ENCODE measurements around the gene WFDC9. TPM values are rescaled to one million over a fixed set of nuclear protein-coding genes. Genes with fewer than 3 reads are reported as not detected.

WFDC9 gene
- not detected in 5 replicates for total RNA-seq (2022; extraction: Qiagen RNA extraction; ENCODE audit: low read depth)

DNA sequence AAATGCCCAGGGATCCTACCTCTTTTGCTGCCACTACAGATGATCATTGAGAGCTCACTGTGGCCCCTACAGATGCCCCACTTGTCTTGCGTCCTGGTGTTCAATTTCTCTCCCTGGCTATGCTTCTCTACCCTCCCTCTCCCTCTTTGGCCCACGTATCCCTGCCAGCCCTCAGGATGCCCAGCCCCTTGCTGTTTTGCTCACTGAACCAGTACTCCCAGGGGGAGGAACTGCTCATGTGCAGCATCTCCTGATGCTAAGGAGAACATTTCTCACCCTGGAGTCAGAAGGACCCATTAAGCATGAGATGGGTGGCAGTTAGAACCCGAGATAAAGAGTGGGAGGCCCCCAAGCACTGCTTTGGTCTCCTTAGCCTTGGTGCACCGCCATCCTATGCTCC is at the start of gene WFDC9:
WFDC9 (minus strand) TSS at position 101 of the 400 bp plus-strand sequence. CDS start 21,103 bp downstream, outside the sequence.

DNA sequence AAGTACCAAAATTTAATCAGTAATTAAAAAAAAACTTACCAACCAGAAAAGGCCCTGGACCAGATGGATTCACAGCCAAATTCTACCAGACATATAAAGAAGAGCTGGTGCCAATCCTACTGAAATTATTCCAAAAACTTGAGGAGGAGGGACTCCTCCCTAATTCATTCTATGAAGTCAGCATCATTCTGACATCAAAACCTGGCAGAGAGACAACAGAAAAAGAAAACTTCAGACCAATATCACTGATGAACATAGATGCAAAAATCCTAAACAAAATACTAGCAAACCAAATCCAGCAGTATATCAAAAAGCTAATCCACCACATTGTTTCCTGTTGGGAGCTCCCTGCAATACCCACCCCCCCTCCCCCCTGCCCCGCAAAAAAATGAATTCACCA is 39.1 kb upstream of the WFDC9 start, which contains the start of gene WFDC11:
WFDC11 (minus strand) TSS at position 101 of the 400 bp plus-strand sequence. CDS start 19,639 bp downstream, outside the sequence.

DNA sequence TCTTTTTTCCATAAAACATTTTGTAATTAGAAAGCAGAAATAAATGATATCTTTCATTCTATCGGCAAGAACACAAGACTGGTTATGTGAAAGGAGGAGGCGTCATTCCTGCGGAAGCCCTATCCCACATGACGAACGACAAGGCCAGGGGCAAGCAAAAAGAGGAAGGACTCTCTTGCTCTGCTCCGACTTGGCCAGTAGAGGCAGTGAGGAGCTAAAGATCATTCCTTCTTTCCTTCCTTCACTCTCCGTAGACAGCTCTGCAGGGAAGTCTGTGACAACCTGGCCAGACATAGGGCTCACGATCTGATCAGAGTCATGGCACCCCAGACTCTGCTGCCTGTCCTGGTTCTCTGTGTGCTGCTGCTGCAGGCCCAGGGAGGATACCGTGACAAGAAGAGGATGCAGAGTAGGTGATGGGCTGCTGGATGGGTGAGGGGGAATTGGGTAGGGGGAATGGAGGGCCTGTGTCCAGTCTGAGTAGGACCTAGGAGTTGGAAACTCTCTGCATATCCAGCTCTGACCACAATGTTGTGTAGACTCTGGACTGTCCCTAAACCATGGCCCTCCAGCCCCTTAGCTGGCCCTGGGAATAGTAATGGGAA is 1.5 kb downstream of the WFDC9 start, which contains the start of gene WFDC10A:
WFDC10A (plus strand) TSS at position 244 of the 605 bp plus-strand sequence; CDS start at position 319, 75 bp downstream.

DNA sequence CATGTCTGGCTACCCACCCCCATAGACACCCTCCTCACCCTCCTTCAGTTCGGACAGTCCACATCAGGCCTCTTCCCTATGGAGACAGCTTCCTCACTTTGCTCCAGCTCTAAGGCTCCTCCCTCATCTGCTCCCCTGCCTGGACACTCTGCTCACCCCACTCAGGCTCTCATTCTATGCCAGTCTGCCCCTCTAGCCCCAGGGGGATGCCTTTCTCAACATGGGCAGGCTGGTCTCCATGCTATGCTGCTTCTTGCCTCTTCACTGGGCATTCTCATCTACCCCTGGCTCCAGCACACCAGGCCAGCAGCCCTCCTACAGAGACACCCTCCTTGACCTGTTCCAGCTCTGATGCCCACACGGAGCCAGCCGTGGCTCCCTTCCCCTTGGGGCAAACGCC is 51.9 kb downstream of the WFDC9 start, which contains the start of gene WFDC8:
WFDC8 (minus strand) TSS at position 101 of the 400 bp plus-strand sequence; CDS start at position 64, 37 bp downstream.

Other genes starting within 250 kb of the WFDC9 start
- 23.3 to 31.4 TPM (median 26.8 TPM) in 5 replicates for gene DBNDD2, start 223.0 kb downstream of the WFDC9 start, total RNA-seq (2022; extraction: Qiagen RNA extraction; ENCODE audit: low read depth)
- 86.2 to 103 TPM (median 99.3 TPM) in 5 replicates for gene PIGT, start 215.1 kb downstream of the WFDC9 start, total RNA-seq (2022; extraction: Qiagen RNA extraction; ENCODE audit: low read depth)
- not detected in 5 replicates for gene WFDC2, start 161.5 kb downstream of the WFDC9 start, total RNA-seq (2022; extraction: Qiagen RNA extraction; ENCODE audit: low read depth)
- not detected in 5 replicates for gene SPINT3, start 115.7 kb downstream of the WFDC9 start, total RNA-seq (2022; extraction: Qiagen RNA extraction; ENCODE audit: low read depth)
- not detected in 5 replicates for gene WFDC6, start 91.8 kb downstream of the WFDC9 start, total RNA-seq (2022; extraction: Qiagen RNA extraction; ENCODE audit: low read depth)
- not detected in 5 replicates for gene EPPIN, start 83.9 kb downstream of the WFDC9 start, total RNA-seq (2022; extraction: Qiagen RNA extraction; ENCODE audit: low read depth)
- not detected in 5 replicates for gene WFDC8, start 52.0 kb downstream of the WFDC9 start, total RNA-seq (2022; extraction: Qiagen RNA extraction; ENCODE audit: low read depth)
- not detected in 5 replicates for gene WFDC10A, start 1.5 kb downstream of the WFDC9 start, total RNA-seq (2022; extraction: Qiagen RNA extraction; ENCODE audit: low read depth)
- not detected in 5 replicates for gene WFDC11, start 39.0 kb upstream of the WFDC9 start, total RNA-seq (2022; extraction: Qiagen RNA extraction; ENCODE audit: low read depth)
- not detected in 5 replicates for gene WFDC13, start 70.8 kb upstream of the WFDC9 start, total RNA-seq (2022; extraction: Qiagen RNA extraction; ENCODE audit: low read depth)
- gene WFDC10B, start 73.7 kb upstream of the WFDC9 start, total RNA-seq (2022; extraction: Qiagen RNA extraction; ENCODE audit: low read depth): not detected in 5 replicates
- gene SPINT4, start 91.1 kb upstream of the WFDC9 start, total RNA-seq (2022; extraction: Qiagen RNA extraction; ENCODE audit: low read depth): not detected in 5 replicates
- gene WFDC3, start 160.6 kb upstream of the WFDC9 start, total RNA-seq (2022; extraction: Qiagen RNA extraction; ENCODE audit: low read depth): 0.28 TPM in 1 of 5 replicates, not detected in the others
- 32.5 to 40.1 TPM (median 37.4 TPM) in 5 replicates for gene DNTTIP1, start 160.7 kb upstream of the WFDC9 start, total RNA-seq (2022; extraction: Qiagen RNA extraction; ENCODE audit: low read depth)
- gene UBE2C, start 181.4 kb upstream of the WFDC9 start, total RNA-seq (2022; extraction: Qiagen RNA extraction; ENCODE audit: low read depth): 226 to 288 TPM (median 250 TPM) in 5 replicates
- 0.22 to 0.48 TPM (median 0.31 TPM) in 3 of 5 replicates, not detected in the others for gene TNNC2, start 196.0 kb upstream of the WFDC9 start, total RNA-seq (2022; extraction: Qiagen RNA extraction; ENCODE audit: low read depth)
- gene SNX21, start 202.5 kb upstream of the WFDC9 start, total RNA-seq (2022; extraction: Qiagen RNA extraction; ENCODE audit: low read depth): 9.4 to 12.4 TPM (median 10.7 TPM) in 5 replicates
- gene ACOT8, start 226.1 kb upstream of the WFDC9 start, total RNA-seq (2022; extraction: Qiagen RNA extraction; ENCODE audit: low read depth): 15.4 to 20.0 TPM (median 17.7 TPM) in 5 replicates
- 1.4 to 1.6 TPM (median 1.6 TPM) in 5 replicates for gene ZSWIM3, start 226.3 kb upstream of the WFDC9 start, total RNA-seq (2022; extraction: Qiagen RNA extraction; ENCODE audit: low read depth)
- gene ZSWIM1, start 249.9 kb upstream of the WFDC9 start, total RNA-seq (2022; extraction: Qiagen RNA extraction; ENCODE audit: low read depth): 6.1 to 7.0 TPM (median 6.6 TPM) in 5 replicates